Fibroblast of villous mesenchyme (primary cell): ENCODE results near the gene HELZ2. TPM values are rescaled to one million over a fixed set of nuclear protein-coding genes. Genes with fewer than 3 reads are reported as not detected.

Source experiments
- DNase-seq: peaks from one replicate; pipeline ENCODE4 v3.0.0-alpha.2; 2010; ENCODE audit warnings: low read depth
- H3K4me3 ChIP-seq: 2 replicates; pipeline ENCODE4 v1.5.1; 2011; ENCODE audit warnings: low read depth, mild to moderate bottlenecking, low read length
- total RNA-seq: library from RNA; depleted of rRNA; stranded (reverse); fragments of >200 nt; gene quantifications from 2 replicates; pipeline ENCODE4 v1.2.3, GENCODE V29; 2012
- TF ChIP-seq, protein P1 (sequence below): IDR thresholded peaks from 2 replicates; pipeline ENCODE4 v1.5.1; 2012; ENCODE audit warnings: low read depth, mild to moderate bottlenecking, low read length; ENCODE audit not compliant: insufficient read depth

The HELZ2 gene
- total RNA-seq, 1 donor = 46.6 TPM

DNA sequence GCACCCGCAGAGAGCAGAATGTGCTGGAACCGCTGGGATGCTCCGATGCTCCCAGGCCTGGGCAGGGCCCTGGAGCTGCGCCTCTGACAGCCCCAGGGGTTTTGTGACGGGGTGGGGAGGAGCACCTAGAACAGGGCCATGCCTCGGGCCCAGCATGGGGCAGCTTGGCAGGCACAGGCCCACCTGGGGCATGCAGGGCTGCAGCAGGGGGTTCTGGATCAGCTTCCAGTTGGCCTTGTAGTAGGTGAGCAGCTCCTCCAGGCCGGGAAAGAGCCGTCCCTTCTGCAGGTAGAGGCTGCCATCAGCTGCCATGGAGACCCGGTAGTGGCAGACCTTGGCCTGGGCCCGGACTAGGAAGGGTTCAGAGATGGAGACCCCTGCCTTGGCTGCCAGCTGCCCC lies 30.9 kb downstream of the HELZ2 start:
- TF ChIP-seq, protein P1, sequence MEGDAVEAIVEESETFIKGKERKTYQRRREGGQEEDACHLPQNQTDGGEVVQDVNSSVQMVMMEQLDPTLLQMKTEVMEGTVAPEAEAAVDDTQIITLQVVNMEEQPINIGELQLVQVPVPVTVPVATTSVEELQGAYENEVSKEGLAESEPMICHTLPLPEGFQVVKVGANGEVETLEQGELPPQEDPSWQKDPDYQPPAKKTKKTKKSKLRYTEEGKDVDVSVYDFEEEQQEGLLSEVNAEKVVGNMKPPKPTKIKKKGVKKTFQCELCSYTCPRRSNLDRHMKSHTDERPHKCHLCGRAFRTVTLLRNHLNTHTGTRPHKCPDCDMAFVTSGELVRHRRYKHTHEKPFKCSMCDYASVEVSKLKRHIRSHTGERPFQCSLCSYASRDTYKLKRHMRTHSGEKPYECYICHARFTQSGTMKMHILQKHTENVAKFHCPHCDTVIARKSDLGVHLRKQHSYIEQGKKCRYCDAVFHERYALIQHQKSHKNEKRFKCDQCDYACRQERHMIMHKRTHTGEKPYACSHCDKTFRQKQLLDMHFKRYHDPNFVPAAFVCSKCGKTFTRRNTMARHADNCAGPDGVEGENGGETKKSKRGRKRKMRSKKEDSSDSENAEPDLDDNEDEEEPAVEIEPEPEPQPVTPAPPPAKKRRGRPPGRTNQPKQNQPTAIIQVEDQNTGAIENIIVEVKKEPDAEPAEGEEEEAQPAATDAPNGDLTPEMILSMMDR = no peak
- no peak for DNase-seq
- no peak overlapping the region for H3K4me3 ChIP-seq

DNA sequence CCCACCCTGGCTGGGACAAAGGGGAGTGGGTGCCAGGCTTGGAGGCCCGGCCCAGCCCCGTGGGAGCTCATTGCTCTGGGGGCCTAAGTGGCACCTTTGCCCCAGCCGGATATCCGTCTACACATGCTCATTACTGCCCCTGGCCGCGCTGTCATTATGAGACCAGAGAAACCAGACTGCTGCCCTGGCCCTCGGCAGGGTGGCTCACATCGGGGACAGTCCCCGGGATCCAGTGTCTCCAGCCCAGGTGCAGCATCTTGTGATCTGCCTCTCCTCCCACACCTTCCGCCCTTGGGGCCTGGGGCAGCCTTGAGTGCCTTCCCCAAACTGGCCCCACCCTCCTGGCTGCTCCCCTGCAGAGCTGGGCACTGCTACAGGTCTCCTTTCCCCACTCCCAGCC lies 31.3 kb downstream of the HELZ2 start:
- no peak for DNase-seq
- TF ChIP-seq, protein P1 = no peak
- no peak overlapping the region for H3K4me3 ChIP-seq

DNA sequence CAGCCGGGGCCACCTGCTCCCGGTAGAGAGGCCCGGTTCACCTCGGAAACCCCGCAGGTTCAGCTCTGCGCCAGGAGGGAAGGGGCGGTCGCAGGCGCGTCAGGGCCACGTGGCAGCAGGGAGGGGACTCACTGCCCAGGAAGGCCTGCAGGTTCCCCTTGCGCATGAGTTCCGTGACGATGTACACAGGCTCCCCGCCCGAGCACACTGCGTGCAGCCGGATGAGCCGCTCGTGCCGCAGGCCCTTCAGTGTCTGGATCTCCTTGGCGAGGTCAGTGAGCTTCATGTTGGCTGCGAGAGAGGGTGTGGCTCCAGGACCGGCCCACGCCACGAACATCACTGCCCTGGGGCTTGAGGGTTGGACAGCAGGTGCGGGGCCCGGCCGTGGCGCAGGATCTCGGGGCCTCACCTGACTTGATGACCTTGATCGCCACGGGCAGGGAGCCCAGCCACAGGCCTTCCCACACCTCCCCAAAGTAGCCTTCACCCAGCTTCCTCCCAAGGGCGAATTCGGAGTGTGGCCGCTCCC lies 31.9 kb downstream of the HELZ2 start:
- TF ChIP-seq, protein P1 = no peak
- DNase-seq = no peak
- no peak overlapping the region for H3K4me3 ChIP-seq

DNA sequence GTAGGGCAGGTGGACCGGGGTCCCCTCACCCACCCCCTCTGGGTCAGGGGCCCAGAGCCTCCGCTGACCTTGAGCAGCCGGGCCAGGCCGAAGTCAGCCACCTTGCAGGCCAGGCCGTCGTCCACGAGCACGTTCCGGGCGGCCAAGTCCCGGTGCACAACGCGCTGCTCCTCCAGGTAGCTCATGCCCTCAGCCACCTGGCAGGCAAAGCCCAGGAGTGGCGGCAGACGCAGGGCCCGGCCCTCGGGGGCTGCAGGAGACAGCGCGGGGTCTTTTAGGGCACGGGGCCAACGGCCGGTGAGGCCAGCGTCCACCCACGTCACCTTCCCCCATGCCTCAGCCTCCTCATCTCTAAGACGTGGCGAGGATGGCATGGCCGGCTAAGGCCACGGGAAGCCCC lies 32.7 kb downstream of the HELZ2 start:
- no peak overlapping the region for H3K4me3 ChIP-seq
- DNase-seq = no peak
- TF ChIP-seq, protein P1 = no peak

DNA sequence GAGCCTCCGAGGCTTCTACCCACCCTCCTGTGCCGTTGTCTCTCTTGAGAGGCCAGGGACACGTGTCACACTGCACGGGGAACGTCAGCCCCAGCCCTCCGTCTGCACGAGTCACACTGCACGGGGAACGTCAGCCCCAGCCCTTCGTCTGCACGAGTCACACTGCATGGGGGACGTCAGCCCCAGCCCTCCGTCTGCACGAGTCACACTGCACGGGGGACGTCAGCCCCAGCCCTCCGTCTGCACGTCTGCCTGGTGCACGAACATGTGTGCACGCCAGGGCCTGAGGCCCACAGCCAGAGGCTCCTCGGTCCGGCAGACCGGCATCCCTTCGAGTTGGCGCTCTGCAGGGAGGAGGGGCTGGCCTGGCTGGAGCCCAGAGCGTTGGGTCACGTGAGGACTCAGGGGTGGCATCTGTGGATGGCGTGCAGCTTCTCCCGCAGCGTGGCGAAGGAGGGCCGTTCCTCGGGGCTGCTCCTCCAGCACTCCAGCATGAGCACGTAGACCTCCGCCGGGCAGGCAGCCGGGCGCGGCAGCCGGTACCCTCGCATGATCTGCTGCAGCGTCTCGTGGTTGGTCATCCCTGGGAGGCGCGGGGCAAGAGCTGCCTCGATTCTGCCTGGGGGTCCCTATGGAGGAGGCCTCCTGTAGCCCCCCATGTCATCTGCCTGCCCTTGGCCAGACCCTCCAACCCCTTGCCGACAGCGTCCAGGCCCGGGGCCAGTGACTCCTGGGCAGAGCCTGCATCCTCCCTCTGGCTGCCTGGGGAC lies 33.4 kb downstream of the HELZ2 start:
- no peak for DNase-seq
- TF ChIP-seq, protein P1 = no peak
- H3K4me3 ChIP-seq = no peak overlapping the region

DNA sequence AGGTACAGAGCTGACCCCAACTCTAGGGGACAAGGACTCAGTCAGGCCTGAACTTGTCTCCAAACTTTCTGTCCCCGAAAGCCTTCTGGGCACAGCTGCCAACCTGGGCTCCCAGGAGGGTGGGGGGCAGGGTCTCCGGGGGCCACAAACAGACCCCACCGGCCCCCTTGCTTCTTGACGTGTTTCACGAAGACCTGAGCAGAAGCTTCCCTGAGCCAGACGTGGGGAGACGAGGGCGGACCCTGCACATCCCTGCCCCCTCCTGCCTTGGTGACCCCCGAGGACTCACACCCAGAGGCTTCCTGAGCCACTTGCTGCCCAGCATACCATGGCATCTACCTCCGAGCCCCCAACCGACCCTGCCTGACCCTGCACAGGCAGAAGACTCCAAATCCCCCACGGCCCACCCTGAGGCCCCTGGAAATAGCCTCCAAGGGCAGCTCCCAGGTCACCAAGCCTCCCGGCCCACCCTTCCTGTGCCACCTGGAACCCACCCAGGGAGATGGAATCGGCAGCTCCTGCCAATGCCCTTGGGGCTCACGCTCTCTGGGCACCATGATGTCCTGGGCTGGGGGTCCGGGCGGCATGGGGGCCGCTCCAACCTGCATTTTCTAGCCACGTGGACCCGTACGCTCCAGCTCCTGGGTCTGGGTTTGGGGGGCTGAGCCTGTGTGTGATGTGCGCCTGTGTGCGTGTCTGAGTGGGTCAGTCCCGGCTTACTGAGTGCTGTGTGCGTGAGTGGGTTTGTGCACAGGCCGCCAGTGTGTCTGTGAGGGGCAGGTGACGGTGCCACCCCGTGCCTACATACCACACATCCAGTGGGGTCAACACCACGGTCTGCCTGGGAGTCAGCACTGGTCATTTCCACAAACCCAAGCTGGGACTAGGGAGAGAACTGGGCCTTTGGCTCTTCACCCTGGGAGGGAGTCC lies 34.3 kb downstream of the HELZ2 start:
- no peak overlapping the region for H3K4me3 ChIP-seq
- DNase-seq = no peak
- TF ChIP-seq, protein P1 = no peak
